Renal cortex interstitium (tissue), 11 donors: ENCODE results near the gene LARGE1. TPM values are rescaled to one million over a fixed set of nuclear protein-coding genes. Genes with fewer than 3 reads are reported as not detected.
A peak's percentile ranks its signal among the peaks of the same experiment; 100 is the strongest.
"Not testable (repeated sequence)": the region's sequence is repeated elsewhere in the genome, so short reads cannot be mapped to it uniquely, and the experiment has no call there.

Experiments used
- DNase-seq, 11 donors: peaks; one replicate each; pipeline ENCODE4 v3.0.0-alpha.2; 2013; ENCODE audit warnings: low read depth in 9 of 11, low spot score in 4 of 11; ENCODE audit errors: extremely low read depth in 1 of 11
- polyA plus RNA-seq, 3 donors: library from polyadenylated mRNA; unstranded; fragments of 120-200 nt; gene quantifications; one replicate each; pipeline ENCODE4 v1.2.1, GENCODE V29; 2013; ENCODE audit not compliant: insufficient read length in 3 of 3

LARGE1 gene
- polyA plus RNA-seq, 3 donors = 24.6 to 27.8 (median 27.1) TPM

GRCh38 chr22:33572086-33572485, 348.2 kb downstream of the LARGE1 start:
- no peak for DNase-seq

- DNase-seq = no peak
Measured at GRCh38 chr22:33570110-33570509, 350.2 kb downstream of the LARGE1 start.

GRCh38 chr22:33569559-33569958, 350.7 kb downstream of the LARGE1 start:
- no peak for DNase-seq

GRCh38 chr22:33569018-33569417, 351.3 kb downstream of the LARGE1 start:
- peak in 1 of 11 donors; percentile 28 for DNase-seq

- DNase-seq = not testable (repeated sequence)
Measured at GRCh38 chr22:33566495-33566894, 353.8 kb downstream of the LARGE1 start.

GRCh38 chr22:33565580-33565995, 354.7 kb downstream of the LARGE1 start:
- DNase-seq = no peak

- DNase-seq = no peak
Measured at GRCh38 chr22:33564683-33565082, 355.6 kb downstream of the LARGE1 start.

- no peak for DNase-seq
Measured at GRCh38 chr22:33563220-33563964, 356.9 kb downstream of the LARGE1 start.

GRCh38 chr22:33562501-33562900, 357.8 kb downstream of the LARGE1 start:
- DNase-seq = no peak

GRCh38 chr22:33561149-33561807, 359.0 kb downstream of the LARGE1 start:
- no peak for DNase-seq

GRCh38 chr22:33557836-33558235, 362.4 kb downstream of the LARGE1 start:
- DNase-seq = no peak

- no peak for DNase-seq
Measured at GRCh38 chr22:33555814-33556522, 364.3 kb downstream of the LARGE1 start.

GRCh38 chr22:33553493-33553892, 366.8 kb downstream of the LARGE1 start:
- no peak for DNase-seq

- no peak for DNase-seq
Measured at GRCh38 chr22:33544707-33545106, 375.6 kb downstream of the LARGE1 start.

- no peak for DNase-seq
Measured at GRCh38 chr22:33542722-33543121, 377.6 kb downstream of the LARGE1 start.

- no peak for DNase-seq
Measured at GRCh38 chr22:33542153-33542552, 378.1 kb downstream of the LARGE1 start.

GRCh38 chr22:33539902-33540751, 380.1 kb downstream of the LARGE1 start:
- DNase-seq = peak in 4 of 11 donors; percentile 31 to 79 (median 58)

- DNase-seq = no peak
Measured at GRCh38 chr22:33539202-33539901, 380.9 kb downstream of the LARGE1 start.
